Activated CD8-positive, alpha-beta T cell treated with anti-CD3 and anti-CD28 coated beads for 36 hours (primary cell): ENCODE data around the gene MRPL11. TPM values are rescaled to one million over a fixed set of nuclear protein-coding genes. Genes with fewer than 3 reads are reported as not detected.

ENCODE experiments used
- ATAC-seq: fragments of 200-7000 bp; cut with Tn5 transposase; one replicate; pipeline ENCODE4 v1.10.0; 2021; ENCODE audit warnings: mild to moderate bottlenecking, moderate library complexity
- CTCF ChIA-PET: fragments of 350-600 bp; sonication (Branson Sonifier 250); formaldehyde crosslinking; loops from one replicate; lab custom pipeline; 2021; ENCODE audit warnings: antibody characterized with exemption; lab: Charles Lee
- POLR2A ChIA-PET: fragments of 350-600 bp; sonication (Branson Sonifier 250); formaldehyde crosslinking; loops from one replicate; lab custom pipeline; 2021; ENCODE audit warnings: antibody characterized with exemption; lab: Charles Lee
- DNase-seq: peaks from one replicate; pipeline ENCODE4 v3.0.0-alpha.2; 2020
- H3K27ac Mint-ChIP-seq: one replicate; pipeline ENCODE4 v1.8.0; 2021; ENCODE audit warnings: mild to moderate bottlenecking, mixed read lengths
- H3K27me3 Mint-ChIP-seq: one replicate; pipeline ENCODE4 v1.8.0; 2021; ENCODE audit warnings: mixed read lengths
- H3K36me3 Mint-ChIP-seq: one replicate; pipeline ENCODE4 v1.8.0; 2021; ENCODE audit warnings: low read depth, mixed read lengths
- H3K4me1 Mint-ChIP-seq: one replicate; pipeline ENCODE4 v1.8.0; 2021; ENCODE audit warnings: low read depth, mixed read lengths
- H3K4me3 Mint-ChIP-seq: one replicate; pipeline ENCODE4 v1.8.0; 2021; ENCODE audit warnings: mild to moderate bottlenecking, moderate library complexity, mixed read lengths
- H3K9me3 Mint-ChIP-seq: one replicate; pipeline ENCODE4 v1.8.0; 2021; ENCODE audit warnings: mixed read lengths
- CTCF ChIP-seq: fragments of 200-600 bp; IDR thresholded peaks from one replicate; pipeline ENCODE4 v1.8.0; 2022; ENCODE audit warnings: antibody characterized with exemption, mild to moderate bottlenecking
- intact Hi-C: fragments of 100-400 bp; cut with micrococcal nuclease; formaldehyde crosslinking; loops from one replicate; pipeline ENCODE4 v1.10.0; 2022
- total RNA-seq, 2 experiments: library from RNA; stranded (reverse); gene quantifications; one replicate each; pipeline ENCODE4 v1.2.3, GENCODE V29; 2021

Gene MRPL11
- total RNA-seq, 2 experiments from 2014 or later = 135 to 142 TPM

- Mint-ChIP-seq H3K36me3 (peaks cover 6% of the 10 kb centered on the region), H3K27ac (no peak overlapping the region), H3K4me1 (peaks cover 13% of the 10 kb centered on the region), H3K4me3 (no peak overlapping the region), H3K27me3 (no peaks in the 10 kb centered on the region), H3K9me3 (no peaks in the 10 kb centered on the region)
- no peak for ATAC-seq
- CTCF ChIA-PET = no interaction called here
- intact Hi-C loops = loop anchor here (5.0 kb wide), 1 partner anchor 68 kb away; no protein-coding TSS in a partner anchor
- POLR2A ChIA-PET = interaction anchor here (1.6 kb wide), 1 partner anchor 8 kb away, joined by 6 read pairs; no protein-coding TSS in a partner anchor
- no peak for DNase-seq
- TF ChIP-seq CTCF = no peak
Observed at GRCh38 chr11:66475349-66476172, 36.9 kb upstream of the MRPL11 start.

GRCh38 chr11:66473608-66474515 lies 35.2 kb upstream of the MRPL11 start:
- H3K4me3 Mint-ChIP-seq = no peak overlapping the region
- CTCF ChIA-PET = no interaction called here
- no peaks in the 10 kb centered on the region for H3K9me3 Mint-ChIP-seq
- intact Hi-C loops = loop anchor here (5.0 kb wide), 1 partner anchor 37 kb away; the partner anchor contains the start of gene MRPL11
- no peak for TF ChIP-seq CTCF
- ATAC-seq (no peak), DNase-seq (no peak)
- POLR2A ChIA-PET = interaction anchor here (0.5 kb wide), 2 partner anchors 152 to 255 kb away, joined by 3 read pairs; no protein-coding TSS in a partner anchor
- H3K27ac Mint-ChIP-seq = no peak overlapping the region
- peaks cover 5% of the 10 kb centered on the region for H3K36me3 Mint-ChIP-seq
- no peaks in the 10 kb centered on the region for H3K27me3 Mint-ChIP-seq
- H3K4me1 Mint-ChIP-seq = peaks cover 11% of the 10 kb centered on the region

- no peak overlapping the region for H3K4me3 Mint-ChIP-seq
- ChIA-PET CTCF (no interaction called here), POLR2A (no interaction called here)
- H3K4me1 Mint-ChIP-seq = peaks cover 10% of the 10 kb centered on the region
- DNase-seq = no peak
- no peaks in the 10 kb centered on the region for H3K9me3 Mint-ChIP-seq
- no peak overlapping the region for H3K27ac Mint-ChIP-seq
- intact Hi-C loops = loop anchor here (5.0 kb wide), 1 partner anchor 36 kb away; the partner anchor contains the start of gene MRPL11
- no peaks in the 10 kb centered on the region for H3K27me3 Mint-ChIP-seq
- TF ChIP-seq CTCF = no peak
- ATAC-seq = no peak
- H3K36me3 Mint-ChIP-seq = peaks cover 2% of the 10 kb centered on the region
Observed at GRCh38 chr11:66473167-66473566, 34.5 kb upstream of the MRPL11 start.

GRCh38 chr11:66472054-66472453 lies 33.4 kb upstream of the MRPL11 start:
- H3K27ac Mint-ChIP-seq = no peak overlapping the region
- ATAC-seq (no peak), DNase-seq (no peak)
- H3K4me3 Mint-ChIP-seq = no peak overlapping the region
- no peak for TF ChIP-seq CTCF
- ChIA-PET CTCF (interaction anchor here (0.9 to 1.8 kb wide), 3 partner anchors 8 to 63 kb away, joined by 3 to 7 read pairs (median 4); partner anchors contain the start of gene DPP3), POLR2A (interaction anchor here (1.1 to 1.2 kb wide), 2 partner anchors 9 to 19 kb away, joined by 3 read pairs; no protein-coding TSS in a partner anchor)
- H3K36me3 Mint-ChIP-seq = peaks cover 2% of the 10 kb centered on the region
- H3K27me3 Mint-ChIP-seq = no peaks in the 10 kb centered on the region
- intact Hi-C loops = loop anchor here (5.0 kb wide), 1 partner anchor 35 kb away; the partner anchor contains the start of gene MRPL11
- H3K4me1 Mint-ChIP-seq = peaks cover 16% of the 10 kb centered on the region
- no peaks in the 10 kb centered on the region for H3K9me3 Mint-ChIP-seq
